RWPE2 (cell line): ENCODE results near the gene CACNA1H.

Experiments
- ATAC-seq: fragments of 200-7000 bp; cut with Tn5 transposase; 3 replicates; pipeline ENCODE4 v1.9.1; 2021; ENCODE audit warnings: low read depth
- DNase-seq: peaks from one replicate; pipeline ENCODE4 v3.0.0-alpha.2; 2020; ENCODE audit warnings: low spot score
- H3K27ac ChIP-seq: fragments of 450-650 bp; 2 replicates; pipeline ENCODE4 v1.5.1; 2017; ENCODE audit warnings: mild to moderate bottlenecking; ENCODE audit not compliant: poor library complexity, severe bottlenecking
- H3K27me3 ChIP-seq: fragments of 250-450 bp; sonication (Bioruptor Pico); 2 replicates; pipeline ENCODE4 v1.5.1; 2021; ENCODE audit warnings: mild to moderate bottlenecking, moderate library complexity; ENCODE audit not compliant: insufficient read depth, poor library complexity, severe bottlenecking
- H3K36me3 ChIP-seq: fragments of 250-450 bp; sonication (Bioruptor Pico); 2 replicates; pipeline ENCODE4 v1.5.1; 2020; ENCODE audit warnings: low read depth, mild to moderate bottlenecking, moderate library complexity
- H3K4me1 ChIP-seq: fragments of 250-450 bp; sonication (Bioruptor Pico); 2 replicates; pipeline ENCODE4 v1.5.1; 2021; ENCODE audit warnings: mild to moderate bottlenecking, moderate library complexity; ENCODE audit not compliant: insufficient read depth, poor library complexity, severe bottlenecking
- H3K4me3 ChIP-seq: fragments of 250-450 bp; sonication (Bioruptor Pico); 2 replicates; pipeline ENCODE4 v1.5.1; 2021; ENCODE audit warnings: mild to moderate bottlenecking, moderate library complexity; ENCODE audit not compliant: severe bottlenecking
- H3K9me3 ChIP-seq: fragments of 250-450 bp; sonication (Bioruptor Pico); 2 replicates; pipeline ENCODE4 v1.5.1; 2021; ENCODE audit warnings: mild to moderate bottlenecking, moderate library complexity; ENCODE audit not compliant: severe bottlenecking
- CTCF ChIP-seq: fragments of 450-650 bp; IDR thresholded peaks from one replicate; pipeline ENCODE4 v1.5.1; 2017; ENCODE audit warnings: mild to moderate bottlenecking, moderate library complexity; ENCODE audit not compliant: poor library complexity, severe bottlenecking

The CACNA1H gene

DNA sequence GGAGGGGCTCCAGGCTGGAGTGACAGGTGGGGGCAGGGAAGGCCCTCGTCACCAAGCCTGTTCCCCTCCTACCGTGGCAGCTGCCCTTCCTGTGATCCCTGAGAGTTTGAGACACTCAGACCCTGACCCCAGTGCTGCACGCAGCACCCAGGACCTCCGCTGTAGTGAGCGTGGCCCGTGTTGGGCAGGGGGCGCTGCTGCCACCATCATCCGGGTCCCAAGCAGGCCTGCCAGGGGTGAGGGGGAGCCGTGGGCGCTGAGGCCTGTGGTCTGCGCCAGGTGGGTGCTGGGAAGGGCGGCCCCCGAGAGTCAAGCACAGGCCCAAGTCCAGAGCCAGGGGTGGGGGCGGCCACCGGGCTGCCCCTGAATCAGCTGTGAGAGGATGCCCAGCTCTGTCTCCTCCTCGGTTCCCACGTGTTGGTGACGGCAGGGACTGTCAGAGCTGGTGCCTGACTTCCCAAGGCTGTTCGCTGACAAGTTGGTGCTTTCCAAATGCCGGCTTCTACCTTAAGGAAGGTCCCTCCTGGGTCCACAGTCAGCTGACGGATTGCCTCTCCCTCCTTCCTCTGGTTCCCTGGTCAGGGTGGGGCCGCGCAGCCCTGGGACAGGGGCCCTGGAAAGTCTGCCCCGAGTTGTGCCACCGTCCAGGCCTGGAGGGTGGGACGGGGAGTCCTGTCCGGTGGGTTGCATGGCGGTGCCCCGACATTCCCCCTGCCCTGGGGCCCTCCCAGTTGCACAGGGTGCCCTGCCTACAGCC is 41.1 kb downstream of the CACNA1H start:
- no peaks in the 10 kb centered on the region for H3K36me3 ChIP-seq
- H3K27ac ChIP-seq = no peak overlapping the region
- no peaks in the 10 kb centered on the region for H3K27me3 ChIP-seq
- no peak for TF ChIP-seq CTCF
- ATAC-seq = no peak
- no peak for DNase-seq
- H3K4me1 ChIP-seq = no peaks in the 10 kb centered on the region
- H3K4me3 ChIP-seq = no peak overlapping the region
- H3K9me3 ChIP-seq = no peaks in the 10 kb centered on the region

DNA sequence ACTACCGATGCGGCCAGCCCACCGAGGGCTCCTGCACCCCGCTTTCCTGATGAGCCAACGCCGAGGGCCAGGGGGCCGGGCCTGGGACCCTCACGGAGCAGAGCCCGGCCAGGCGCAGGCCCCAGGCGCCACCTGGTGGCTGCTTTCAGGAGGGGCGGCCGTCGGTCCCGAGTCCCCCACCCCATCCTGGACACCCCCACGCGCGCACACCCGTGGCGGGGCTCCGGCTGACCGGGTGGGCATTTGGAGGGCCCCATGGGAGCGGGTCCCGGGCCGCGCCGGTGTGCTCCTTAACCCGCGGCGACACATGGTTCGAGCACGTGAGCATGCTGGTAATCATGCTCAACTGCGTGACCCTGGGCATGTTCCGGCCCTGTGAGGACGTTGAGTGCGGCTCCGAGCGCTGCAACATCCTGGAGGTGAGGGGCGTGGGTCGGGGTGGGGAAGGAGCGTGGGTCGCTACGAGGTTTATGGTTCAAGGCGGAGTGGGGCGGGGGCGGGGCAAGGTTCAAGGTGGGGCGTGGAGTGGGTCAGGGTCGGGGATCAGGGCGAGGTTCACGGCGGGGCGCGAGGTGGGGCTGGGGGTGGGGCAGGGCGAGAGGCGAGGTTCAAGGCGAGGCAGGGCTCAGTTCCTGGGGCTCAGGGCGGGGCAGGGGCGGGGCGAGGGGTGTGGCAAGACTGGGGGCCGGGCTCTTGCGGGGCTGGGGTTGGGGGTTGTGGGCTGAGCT is 41.9 kb downstream of the CACNA1H start:
- no peak for DNase-seq
- H3K27me3 ChIP-seq = no peaks in the 10 kb centered on the region
- H3K27ac ChIP-seq = no peak overlapping the region
- peak; percentile 78 for TF ChIP-seq CTCF
- no peak overlapping the region for H3K4me3 ChIP-seq
- no peaks in the 10 kb centered on the region for H3K4me1 ChIP-seq
- H3K9me3 ChIP-seq = no peaks in the 10 kb centered on the region
- ATAC-seq = no peak
- H3K36me3 ChIP-seq = no peaks in the 10 kb centered on the region

DNA sequence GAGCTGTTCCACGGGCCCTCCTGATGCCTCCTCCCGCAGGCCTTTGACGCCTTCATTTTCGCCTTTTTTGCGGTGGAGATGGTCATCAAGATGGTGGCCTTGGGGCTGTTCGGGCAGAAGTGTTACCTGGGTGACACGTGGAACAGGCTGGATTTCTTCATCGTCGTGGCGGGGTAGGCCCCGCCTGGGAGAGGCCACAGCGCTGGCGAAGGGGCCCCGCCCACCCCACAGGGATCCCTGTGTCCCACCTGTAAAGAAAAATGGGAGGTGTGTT is 42.4 kb downstream of the CACNA1H start:
- no peaks in the 10 kb centered on the region for H3K9me3 ChIP-seq
- no peaks in the 10 kb centered on the region for H3K4me1 ChIP-seq
- ATAC-seq (no peak), DNase-seq (no peak)
- TF ChIP-seq CTCF = no peak
- no peak overlapping the region for H3K4me3 ChIP-seq
- no peak overlapping the region for H3K27ac ChIP-seq
- no peaks in the 10 kb centered on the region for H3K36me3 ChIP-seq
- no peaks in the 10 kb centered on the region for H3K27me3 ChIP-seq

DNA sequence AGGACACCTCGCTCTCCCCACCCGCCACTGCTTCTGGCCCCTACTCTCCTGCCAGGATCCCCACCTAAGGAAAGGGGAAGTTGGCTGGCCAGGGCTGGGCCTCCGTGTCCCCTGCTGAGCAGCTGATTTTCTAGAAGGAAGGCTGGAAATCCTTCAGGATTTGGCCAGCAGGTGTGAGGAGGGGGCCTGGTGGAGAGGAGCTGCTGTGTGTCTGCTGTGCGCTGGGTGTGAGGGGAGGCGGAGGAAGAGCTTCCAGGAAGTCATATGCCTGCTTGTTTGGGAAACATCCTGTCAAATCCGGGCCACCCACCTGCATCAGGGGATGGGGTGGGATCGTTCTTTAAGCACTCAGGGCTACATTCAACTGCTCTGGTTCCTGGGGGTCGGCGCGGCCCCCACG is 43.6 kb downstream of the CACNA1H start:
- Histone ChIP-seq H3K27ac (no peak overlapping the region), H3K27me3 (no peaks in the 10 kb centered on the region), H3K36me3 (no peaks in the 10 kb centered on the region), H3K4me3 (no peak overlapping the region), H3K9me3 (no peaks in the 10 kb centered on the region), H3K4me1 (no peaks in the 10 kb centered on the region)
- no peak for TF ChIP-seq CTCF
- ATAC-seq (no peak), DNase-seq (no peak)
